Stimulated activated CD8-positive, alpha-beta memory T cell treated with anti-CD3 and anti-CD28 coated beads, Interleukin-7, amount 100 ng/mL, for 1 hour (primary cell): ENCODE results near the gene PUS1.
"Not testable (repeated sequence)": the region's sequence is repeated elsewhere in the genome, so short reads cannot be mapped to it uniquely, and the experiment has no call there.

Source experiments
- DNase-seq, 2 donors: peaks; one replicate each; pipeline ENCODE4 v3.0.0-alpha.2; 2020; ENCODE audit warnings: low read depth in 2 of 2

Gene PUS1

GRCh38 chr12:131934535-131934934 lies 5.5 kb downstream of the PUS1 start:
- DNase-seq, result no peak

- no peak for DNase-seq
Measured at GRCh38 chr12:131938082-131938481, 9.0 kb downstream of the PUS1 start.

GRCh38 chr12:131939007-131939406 lies 9.9 kb downstream of the PUS1 start:
- no peak for DNase-seq

- no peak for DNase-seq
Measured at GRCh38 chr12:131940141-131940547, 11.1 kb downstream of the PUS1 start.

GRCh38 chr12:131941116-131941986 lies 12.3 kb downstream of the PUS1 start:
- no peak for DNase-seq

- no peak for DNase-seq
Measured at GRCh38 chr12:131941987-131942341, 12.9 kb downstream of the PUS1 start.

DNA sequence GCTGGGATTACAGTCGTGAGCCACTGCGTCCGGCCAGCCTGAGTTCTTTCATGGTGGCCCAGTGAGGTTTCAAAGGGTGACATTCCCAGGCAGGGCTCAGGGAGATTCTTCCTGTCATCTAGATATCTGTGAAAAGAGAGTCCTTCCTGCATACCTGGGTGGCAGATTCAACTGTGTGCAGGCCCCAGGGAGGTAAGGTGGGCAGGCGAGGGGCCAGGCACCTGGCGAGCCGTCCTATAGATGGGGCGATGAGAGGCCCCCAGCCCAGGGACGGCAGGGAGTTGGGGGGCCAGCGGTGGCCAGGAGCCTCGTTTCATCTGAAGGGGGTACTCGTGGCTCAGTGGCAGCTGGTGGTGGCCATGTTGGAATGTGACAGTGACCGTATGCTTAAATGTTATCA lies 13.6 kb downstream of the PUS1 start:
- DNase-seq, result no peak

DNA sequence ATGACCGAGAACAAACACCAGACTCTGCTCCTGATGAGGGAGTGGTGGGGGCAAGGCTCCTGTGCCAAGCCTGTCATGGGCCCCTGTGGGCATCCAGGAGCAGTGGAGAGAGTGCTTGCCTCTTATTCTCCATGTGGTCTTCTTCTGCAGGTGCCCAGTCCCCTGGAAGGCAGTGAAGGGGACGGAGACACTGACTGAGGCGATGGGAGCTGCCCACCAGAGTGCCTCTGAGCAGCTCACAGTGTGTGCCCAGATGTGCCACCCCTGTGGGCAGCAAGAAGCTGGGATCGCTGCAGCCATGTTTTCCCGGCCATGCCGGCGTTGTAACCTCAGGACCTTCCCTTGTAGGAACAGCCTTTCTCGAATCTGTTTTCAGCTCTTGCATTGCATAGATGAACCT lies 14.3 kb downstream of the PUS1 start:
- no peak for DNase-seq

- DNase-seq, result no peak
Measured at GRCh38 chr12:131943876-131944275, 14.8 kb downstream of the PUS1 start.

- no peak for DNase-seq
Measured at GRCh38 chr12:131944601-131945251, 15.7 kb downstream of the PUS1 start.

DNA sequence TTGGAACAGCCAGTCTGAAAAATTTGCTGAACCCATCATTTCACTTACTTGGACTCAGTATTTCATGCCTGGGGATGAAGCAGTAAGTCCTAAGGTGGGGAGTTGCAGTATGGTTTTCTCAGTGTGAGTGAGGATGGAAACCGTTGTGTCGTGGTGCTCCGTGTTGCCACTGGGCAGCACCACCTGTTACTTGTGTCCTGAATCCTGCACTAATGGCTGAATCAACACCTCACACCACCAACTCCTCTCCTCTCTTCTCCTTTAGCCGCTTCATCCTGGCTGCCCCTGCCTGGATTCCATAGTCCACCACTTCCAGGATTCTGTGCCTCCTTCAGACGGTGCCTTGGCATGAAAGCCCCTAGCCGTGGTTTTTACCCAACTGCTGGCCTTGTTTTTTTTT lies 17.7 kb downstream of the PUS1 start:
- no peak for DNase-seq

GRCh38 chr12:131947482-131948027 lies 18.5 kb downstream of the PUS1 start:
- no peak for DNase-seq

- DNase-seq, result no peak
Measured at GRCh38 chr12:131948166-131948712, 19.2 kb downstream of the PUS1 start.

DNA sequence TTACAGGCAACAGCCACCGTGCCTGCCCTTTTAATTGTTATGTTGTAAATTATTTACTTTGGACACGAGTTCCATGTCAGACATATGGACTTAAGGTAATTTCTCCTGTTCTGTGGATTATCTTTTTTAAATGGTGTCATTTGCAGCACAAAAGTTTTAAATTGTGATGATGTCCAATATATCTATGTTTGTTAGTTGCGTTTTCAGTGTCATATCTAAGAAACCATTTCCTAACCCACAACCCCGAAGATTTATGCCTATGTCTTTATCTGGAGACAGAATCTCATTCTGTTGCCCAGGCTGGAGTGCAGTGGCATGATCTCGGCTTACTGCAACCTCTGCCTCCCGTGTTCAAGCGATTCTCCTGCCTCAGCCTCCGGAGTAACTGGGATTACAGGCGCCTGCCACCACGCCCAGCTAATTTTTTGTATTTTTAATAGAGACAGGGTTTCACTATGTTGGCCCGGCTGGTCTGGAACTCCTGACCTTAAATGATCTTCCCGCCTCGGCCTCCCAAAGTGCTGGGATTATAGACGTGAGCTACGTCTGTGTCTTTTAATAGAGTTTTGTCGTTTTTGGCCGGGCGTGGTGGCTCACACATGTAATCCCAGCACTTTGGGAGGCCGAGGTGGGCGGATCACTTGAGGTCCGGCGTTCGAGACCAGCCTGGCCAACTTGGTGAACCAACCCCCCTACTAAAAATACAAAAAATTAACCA lies 19.8 kb downstream of the PUS1 start:
- DNase-seq, result not testable (repeated sequence)

GRCh38 chr12:131949431-131950181 lies 20.5 kb downstream of the PUS1 start, which contains the start of gene EP400:
Gene EP400, plus strand, starts transcription at chr12:131949942. Its CDS starts 10,678 bp downstream, at chr12:131960620.
- peak; percentile 90 to 91 for DNase-seq

GRCh38 chr12:131950182-131950913 lies 21.3 kb downstream of the PUS1 start:
- DNase-seq, result peak in 1 of 2 donors; percentile 8

DNA sequence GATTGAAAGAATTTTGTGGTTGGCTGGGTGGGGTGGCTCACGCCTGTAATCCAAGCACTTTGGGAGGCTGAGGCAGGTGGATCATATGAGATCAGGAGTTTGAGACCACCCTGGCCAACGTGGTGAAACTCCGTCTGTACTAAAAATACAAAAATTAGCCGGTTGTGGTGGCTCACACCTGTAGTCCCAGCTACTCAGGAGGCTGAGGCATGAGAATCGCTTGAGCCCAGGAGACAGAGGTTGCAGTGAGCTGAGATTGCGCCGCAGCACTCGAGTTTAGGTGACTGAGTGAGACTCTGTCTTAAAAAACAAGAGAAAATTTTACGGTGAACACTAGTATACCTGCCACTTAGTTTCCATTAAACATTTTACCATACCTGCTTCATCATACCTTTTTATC lies 24.7 kb downstream of the PUS1 start:
- DNase-seq, result not testable (repeated sequence)

- not testable (repeated sequence) for DNase-seq
Measured at GRCh38 chr12:131954460-131954859, 25.4 kb downstream of the PUS1 start.

DNA sequence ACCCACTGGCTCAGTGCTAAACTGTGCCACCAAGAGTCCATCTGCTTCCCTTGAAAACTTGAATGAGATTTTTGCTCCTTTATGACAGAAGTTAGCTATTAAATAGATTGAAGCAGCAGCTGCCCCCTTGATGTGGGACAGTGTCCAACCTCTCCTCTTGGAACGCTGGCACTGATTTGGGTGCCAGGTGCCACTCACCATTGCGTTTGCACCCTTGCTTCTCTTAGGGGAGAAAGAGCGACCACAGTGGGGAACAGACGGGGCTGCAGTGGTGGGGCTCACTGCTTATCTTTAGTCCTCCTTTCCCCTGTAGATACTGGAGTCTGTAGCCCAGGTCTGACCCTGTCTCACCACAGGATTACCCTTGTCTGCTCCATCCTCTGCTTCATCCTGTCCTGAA lies 30.0 kb downstream of the PUS1 start:
- no peak for DNase-seq
